22Rv1 (cell line): Measurements from ENCODE around the gene OGDH.
"Not testable (repeated sequence)": the region's sequence is repeated elsewhere in the genome, so short reads cannot be mapped to it uniquely, and the experiment has no call there.

Source experiments
- H3K27ac ChIP-seq: fragments of 450-650 bp; 2 replicates; pipeline ENCODE4 v1.5.1; 2017
- ZFX ChIP-seq: fragments of 450-650 bp; IDR thresholded peaks from 2 replicates; pipeline ENCODE4 v1.6.1; 2017; ENCODE audit warnings: antibody characterized with exemption, borderline replicate concordance
- TF ChIP-seq, protein P1 (sequence below): fragments of 450-650 bp; IDR thresholded peaks from 2 replicates; pipeline ENCODE4 v1.5.1; 2017; ENCODE audit warnings: mild to moderate bottlenecking

Gene OGDH

DNA sequence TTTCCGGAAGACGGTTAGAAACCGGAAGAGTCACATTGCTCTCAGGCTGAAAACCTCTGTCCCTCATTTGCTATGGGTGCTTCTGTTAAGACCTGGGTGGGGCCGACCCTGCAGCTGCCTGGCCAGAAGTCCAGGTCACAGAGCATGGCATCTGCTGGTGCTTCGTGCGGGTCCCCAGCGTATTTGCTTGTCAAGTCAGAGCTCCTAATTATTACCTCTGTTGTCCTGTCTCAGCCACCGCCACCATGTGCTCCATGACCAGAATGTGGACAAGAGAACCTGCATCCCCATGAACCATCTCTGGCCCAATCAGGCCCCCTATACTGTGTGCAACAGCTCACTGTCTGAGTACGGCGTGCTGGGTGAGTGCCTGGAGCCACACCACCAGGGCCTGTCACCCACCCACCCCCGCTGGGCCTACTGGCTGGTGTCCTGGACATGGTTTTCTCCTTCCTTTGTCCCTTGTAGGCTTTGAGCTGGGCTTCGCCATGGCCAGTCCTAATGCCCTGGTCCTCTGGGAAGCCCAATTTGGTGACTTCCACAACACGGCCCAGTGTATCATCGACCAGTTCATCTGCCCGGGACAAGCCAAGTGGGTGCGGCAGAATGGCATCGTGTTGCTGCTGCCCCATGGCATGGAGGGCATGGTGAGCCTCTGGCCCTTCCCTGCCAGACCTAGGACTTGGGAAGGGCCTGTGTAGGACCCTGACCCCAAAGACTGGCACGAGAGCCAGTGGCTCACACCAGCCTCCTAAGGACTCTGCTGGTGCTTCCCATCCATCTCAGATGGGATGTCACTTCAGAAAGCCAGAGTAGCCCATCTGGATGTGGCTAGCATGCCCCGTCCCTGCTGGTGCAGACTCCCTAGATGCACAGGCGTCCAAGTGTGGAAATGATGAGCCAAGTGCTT lies 91.0 kb downstream of the OGDH start:
- no peak for TF ChIP-seq ZFX
- TF ChIP-seq, protein P1, sequence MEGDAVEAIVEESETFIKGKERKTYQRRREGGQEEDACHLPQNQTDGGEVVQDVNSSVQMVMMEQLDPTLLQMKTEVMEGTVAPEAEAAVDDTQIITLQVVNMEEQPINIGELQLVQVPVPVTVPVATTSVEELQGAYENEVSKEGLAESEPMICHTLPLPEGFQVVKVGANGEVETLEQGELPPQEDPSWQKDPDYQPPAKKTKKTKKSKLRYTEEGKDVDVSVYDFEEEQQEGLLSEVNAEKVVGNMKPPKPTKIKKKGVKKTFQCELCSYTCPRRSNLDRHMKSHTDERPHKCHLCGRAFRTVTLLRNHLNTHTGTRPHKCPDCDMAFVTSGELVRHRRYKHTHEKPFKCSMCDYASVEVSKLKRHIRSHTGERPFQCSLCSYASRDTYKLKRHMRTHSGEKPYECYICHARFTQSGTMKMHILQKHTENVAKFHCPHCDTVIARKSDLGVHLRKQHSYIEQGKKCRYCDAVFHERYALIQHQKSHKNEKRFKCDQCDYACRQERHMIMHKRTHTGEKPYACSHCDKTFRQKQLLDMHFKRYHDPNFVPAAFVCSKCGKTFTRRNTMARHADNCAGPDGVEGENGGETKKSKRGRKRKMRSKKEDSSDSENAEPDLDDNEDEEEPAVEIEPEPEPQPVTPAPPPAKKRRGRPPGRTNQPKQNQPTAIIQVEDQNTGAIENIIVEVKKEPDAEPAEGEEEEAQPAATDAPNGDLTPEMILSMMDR: no peak
- no peak overlapping the region for H3K27ac ChIP-seq

DNA sequence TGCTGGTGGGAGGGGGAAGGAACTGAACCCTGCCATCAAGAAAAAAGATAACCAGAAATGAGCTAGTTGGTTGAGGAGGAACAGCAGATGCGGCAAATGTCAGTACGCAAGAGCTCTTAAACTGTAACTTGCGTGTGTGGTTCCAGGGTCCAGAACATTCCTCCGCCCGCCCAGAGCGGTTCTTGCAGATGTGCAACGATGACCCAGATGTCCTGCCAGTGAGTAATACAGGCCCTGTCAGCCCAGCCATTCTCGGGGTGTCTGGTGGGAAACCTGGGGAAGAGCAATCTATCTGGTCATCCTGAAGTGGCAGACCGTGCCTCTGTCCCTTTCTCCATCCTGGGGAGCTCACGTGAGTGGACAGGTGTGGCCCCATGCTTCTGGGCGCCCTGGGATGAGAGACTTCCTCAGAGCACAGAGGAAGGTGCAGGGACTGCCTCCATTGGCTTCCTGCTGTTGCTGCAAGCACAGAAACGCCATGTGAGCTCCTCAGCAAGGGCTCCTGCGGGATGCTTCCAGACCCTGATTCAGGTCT lies 91.7 kb downstream of the OGDH start:
- H3K27ac ChIP-seq: no peak overlapping the region
- no peak for TF ChIP-seq ZFX
- TF ChIP-seq, protein P1: no peak

DNA sequence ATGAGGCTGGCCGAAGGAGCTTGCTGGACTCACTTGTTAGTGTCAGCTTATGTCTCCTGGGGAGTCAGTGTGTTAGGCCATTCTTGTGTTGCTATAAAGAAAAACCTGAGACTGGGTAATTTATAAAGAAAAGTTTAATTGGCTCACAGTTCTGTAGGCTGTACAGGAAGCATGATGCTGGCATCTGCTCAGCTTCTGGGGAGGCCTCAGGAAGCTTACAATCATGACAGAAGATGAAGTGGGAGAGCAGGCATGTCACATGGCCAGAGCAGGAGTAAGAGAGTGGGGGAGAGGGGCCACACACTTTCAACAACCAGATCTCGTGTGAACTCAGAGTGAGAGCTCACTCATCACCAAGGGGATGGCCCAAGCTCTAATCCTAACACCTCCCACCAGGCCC lies 93.2 kb downstream of the OGDH start:
- H3K27ac ChIP-seq: not testable (repeated sequence)

DNA sequence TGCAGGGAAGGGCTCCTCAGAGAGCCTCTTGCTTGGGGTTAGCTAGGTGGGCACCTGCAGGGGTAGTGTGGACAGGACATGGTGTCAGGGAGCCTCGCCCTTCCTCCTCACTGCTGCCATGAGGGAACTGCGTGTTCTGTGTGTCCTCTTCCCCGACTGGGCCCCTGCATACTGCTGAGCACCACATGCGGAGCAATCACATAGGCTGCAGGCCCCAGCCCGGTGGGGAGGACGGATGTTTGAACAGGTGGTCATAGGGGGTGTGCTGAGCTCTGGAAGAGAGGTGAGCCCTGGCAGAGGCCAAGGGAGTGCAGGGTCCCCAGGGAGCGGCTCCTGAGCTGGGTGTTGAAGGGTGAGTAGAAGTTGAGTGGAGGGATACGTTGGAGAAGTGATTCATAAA lies 93.9 kb downstream of the OGDH start:
- TF ChIP-seq ZFX: no peak

DNA sequence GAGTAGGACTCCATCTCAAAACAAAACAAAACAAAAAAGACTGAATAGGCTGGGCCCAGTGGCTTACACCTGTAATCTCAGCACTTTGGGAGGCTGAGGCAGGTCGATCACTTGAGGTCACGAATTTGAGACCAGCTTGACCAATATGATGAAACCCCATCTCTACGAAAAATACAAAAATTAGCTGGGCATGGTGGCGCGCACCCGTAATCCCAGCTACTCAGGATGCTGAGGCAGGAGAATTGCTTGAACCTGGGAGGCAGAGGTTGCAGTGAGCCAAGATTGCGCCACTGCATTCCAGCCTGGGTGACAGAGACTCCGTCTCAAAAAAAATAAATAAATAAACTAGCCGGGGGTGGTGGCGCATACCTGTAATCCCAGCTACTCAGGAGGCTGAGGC lies 97.0 kb downstream of the OGDH start:
- H3K27ac ChIP-seq: not testable (repeated sequence)

More for the DNA sequence above, 93.9 kb downstream of the OGDH start:
- no peak overlapping the region for H3K27ac ChIP-seq

DNA sequence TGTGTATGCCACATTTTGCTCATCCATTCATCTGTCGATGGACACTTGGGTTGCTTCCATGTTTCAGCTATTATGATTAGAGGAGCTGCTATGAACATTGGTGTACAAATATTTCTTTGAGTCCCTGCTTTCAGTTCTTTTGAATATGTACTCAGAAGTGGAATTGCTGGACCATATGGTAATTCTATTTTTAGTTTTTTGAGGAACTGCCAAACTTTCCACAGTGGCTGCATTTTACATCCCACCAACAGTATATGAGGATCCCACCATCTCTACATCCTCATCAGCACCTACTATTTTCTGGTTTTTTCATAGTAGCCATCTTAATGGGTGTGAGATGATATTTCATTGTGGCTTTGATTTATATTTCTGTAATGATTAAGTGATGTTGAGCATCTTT lies 97.5 kb downstream of the OGDH start:
- no peak overlapping the region for H3K27ac ChIP-seq
- TF ChIP-seq ZFX: no peak
- TF ChIP-seq, protein P1: no peak

DNA sequence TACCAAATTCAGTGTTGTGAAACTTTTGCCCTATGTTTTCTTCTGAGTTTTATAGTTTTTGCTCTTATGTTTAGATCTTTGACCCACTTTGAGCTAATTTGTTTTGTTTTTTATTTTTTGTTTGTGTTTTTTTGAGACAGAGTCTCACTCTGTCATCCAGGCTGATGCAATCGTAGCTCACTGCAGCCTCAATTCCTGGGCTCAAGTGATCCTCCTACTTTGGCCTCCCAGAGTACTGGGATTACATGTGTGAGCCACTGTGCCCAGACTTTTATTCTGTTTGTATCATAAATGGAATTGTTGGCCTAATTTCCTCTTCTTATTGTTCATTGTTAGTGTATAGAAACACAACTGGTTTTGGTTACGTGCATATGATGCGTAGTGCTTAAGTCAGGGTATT lies 99.0 kb downstream of the OGDH start:
- no peak overlapping the region for H3K27ac ChIP-seq
- TF ChIP-seq, protein P1: no peak
- TF ChIP-seq ZFX: no peak

DNA sequence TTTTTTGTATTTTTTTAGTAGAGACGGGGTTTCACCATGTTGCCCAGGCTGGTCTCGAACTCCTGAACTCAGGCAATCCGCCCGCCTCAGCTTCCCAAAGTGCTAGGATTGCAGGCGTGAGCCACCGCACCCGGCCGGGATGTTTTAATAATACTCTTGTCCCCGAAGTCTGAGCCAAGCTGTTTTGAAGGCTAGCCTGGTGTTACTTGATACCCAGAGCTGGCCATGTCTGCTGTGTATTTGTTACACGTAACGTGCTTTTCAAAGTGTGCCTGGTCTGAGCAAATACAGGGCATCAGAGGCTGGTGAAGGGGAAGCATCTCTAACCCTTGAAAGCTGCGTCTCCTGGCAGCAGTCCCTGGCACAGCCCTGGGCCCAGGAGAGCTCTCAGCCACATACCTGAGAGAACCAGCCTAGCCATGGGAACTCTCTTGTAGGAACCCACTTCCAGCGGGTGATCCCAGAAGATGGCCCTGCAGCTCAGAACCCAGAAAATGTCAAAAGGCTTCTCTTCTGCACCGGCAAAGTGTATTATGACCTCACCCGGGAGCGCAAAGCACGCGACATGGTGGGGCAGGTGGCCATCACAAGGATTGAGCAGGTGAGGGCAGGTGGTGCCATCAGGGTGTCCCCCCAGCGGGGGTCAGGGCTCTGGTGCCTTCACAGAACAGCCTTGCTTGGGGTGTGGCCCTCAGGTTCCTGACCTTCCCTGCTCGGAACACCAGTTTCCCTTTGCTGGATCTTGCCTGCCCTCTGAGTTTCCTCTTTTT lies 100.5 kb downstream of the OGDH start:
- H3K27ac ChIP-seq: no peak overlapping the region

More for the DNA sequence above, 100.5 kb downstream of the OGDH start:
- TF ChIP-seq, protein P1: no peak
- TF ChIP-seq ZFX: no peak
